K562 (cell line): ENCODE measurements around the gene PIK3R5. TPM values are rescaled to one million over a fixed set of nuclear protein-coding genes. Genes with fewer than 3 reads are reported as not detected.

ENCODE experiments used
- ATAC-seq: fragments of 200-7000 bp; cut with Tn5 transposase; 3 replicates; pipeline ENCODE4 v1.9.1; 2020; ENCODE audit warnings: moderate library complexity
- BruUV-seq: library from RNA; stranded (reverse); fragments of 400-500 nt; replicated peaks from 2 replicates; lab custom pipeline; 2021; lab: Mats Ljungman, UMichigan
- CTCF ChIA-PET: fragments of 300-600 bp; formaldehyde crosslinking; extraction: SDS; loops from one replicate; lab custom pipeline; 2021; ENCODE audit warnings: low intra/inter-chr PET ratio; lab: Yijun Ruan, JAX
- POLR2A ChIA-PET: fragments of 300-600, 350-650 bp; sonication (Branson Sonifier 250); formaldehyde crosslinking; extraction: SDS; loops from one replicate; lab custom pipeline; 2021; ENCODE audit warnings: antibody characterized with exemption, inconsistent platforms; lab: Yijun Ruan, JAX
- DNase-seq, 4 experiments: peaks; one replicate each; pipeline versions ENCODE4 v3.0.0 to v3.0.0-alpha.2; 2011 to 2018; ENCODE audit warnings: low spot score in 3 of 4, mixed read lengths in 3 of 4; ENCODE audit errors: extremely low read depth in 1 of 4
- FAIRE-seq: peaks from 2 replicates; lab custom pipeline; 2011; peaks lifted over from hg19 to GRCh38; lab: Jason Lieb, UNC
- H2AFZ ChIP-seq: 2 replicates; pipeline ENCODE4 v1.6.0; 2011; ENCODE audit warnings: low read depth, low read length, control low read depth, inconsistent platforms
- H3K27ac ChIP-seq: fragments of 200-600 bp; 3 replicates; pipeline ENCODE4 v1.8.0; 2011; ENCODE audit warnings: low read depth, mild to moderate bottlenecking, control low read depth, inconsistent platforms, low read length, moderate library complexity, mixed read lengths; ENCODE audit errors: extremely low read depth
- H3K27me3 ChIP-seq, 2 experiments: fragments of 300-600 bp in 1 of 2; 2 replicates in 1 of 2; 3 replicates in 1 of 2; pipeline versions ENCODE4 v1.6.0 to v1.8.0; 2011; ENCODE audit warnings: inconsistent platforms in 2 of 2, low read length in 2 of 2, mild to moderate bottlenecking in 1 of 2, mixed read lengths in 1 of 2, moderate library complexity in 1 of 2; ENCODE audit not compliant: control insufficient read depth in 2 of 2, insufficient read depth in 2 of 2
- H3K36me3 ChIP-seq: fragments of 300-600 bp; 3 replicates; pipeline ENCODE4 v1.8.0; 2011; ENCODE audit warnings: mild to moderate bottlenecking, low read length, inconsistent platforms; ENCODE audit not compliant: control insufficient read depth, insufficient read depth
- H3K4me1 ChIP-seq, 2 experiments: fragments of 200-600 bp in 1 of 2; replicated peaks in 1 of 2; 2 replicates in 1 of 2; 3 replicates in 1 of 2; pipeline versions ENCODE4 v1.5.1 to v1.8.0; 2011; ENCODE audit warnings: inconsistent platforms in 2 of 2, low read length in 2 of 2, mild to moderate bottlenecking in 1 of 2, mixed read lengths in 1 of 2, moderate library complexity in 1 of 2; ENCODE audit not compliant: control insufficient read depth in 2 of 2, insufficient read depth in 2 of 2
- H3K4me2 ChIP-seq: 2 replicates; pipeline ENCODE4 v1.6.1; 2011; ENCODE audit warnings: low read length, control low read depth, inconsistent platforms, mixed read lengths; ENCODE audit not compliant: insufficient read depth
- H3K4me3 ChIP-seq: fragments of 200-600 bp; sonication (generic), shearing (Covaris generic); 2 replicates; pipeline ENCODE4 v1.5.1; 2016; ENCODE audit warnings: control low read depth, inconsistent platforms
- H3K79me2 ChIP-seq: fragments of 200-600 bp; 3 replicates; pipeline ENCODE4 v1.8.0; 2011; ENCODE audit warnings: low read length, inconsistent platforms; ENCODE audit not compliant: control insufficient read depth, insufficient read depth
- H3K9ac ChIP-seq, 2 experiments: 2 replicates each; pipeline versions ENCODE4 v1.6.0 to v1.6.1; 2011; ENCODE audit warnings: low read depth in 2 of 2, low read length in 2 of 2, control low read depth in 1 of 2, inconsistent platforms in 1 of 2, mild to moderate bottlenecking in 1 of 2, mixed read lengths in 1 of 2; ENCODE audit not compliant: insufficient read depth in 1 of 2
- H3K9me1 ChIP-seq: one replicate; pipeline ENCODE4 v1.6.0; 2011; ENCODE audit warnings: inconsistent platforms, mild to moderate bottlenecking, low read length, moderate library complexity; ENCODE audit not compliant: control insufficient read depth, insufficient read depth
- H3K9me3 ChIP-seq: replicated peaks from 2 replicates; pipeline ENCODE4 v1.5.1; 2011; ENCODE audit warnings: low read depth, low read length, inconsistent platforms; ENCODE audit not compliant: control insufficient read depth, insufficient read depth
- H4K20me1 ChIP-seq: replicated peaks from 2 replicates; pipeline ENCODE4 v1.6.1; 2011; ENCODE audit warnings: low read length, inconsistent platforms, mixed read lengths; ENCODE audit not compliant: control insufficient read depth, insufficient read depth
- HNRNPLL ChIP-seq: fragments of 200-400 bp; formaldehyde crosslinking; IDR thresholded peaks from 2 replicates; pipeline ENCODE4 v1.6.1; 2017; ENCODE audit warnings: low read length, low read depth, mild to moderate bottlenecking; ENCODE audit not compliant: poor library complexity, severe bottlenecking
- RBFOX2 ChIP-seq: fragments of 200-400 bp; formaldehyde crosslinking; IDR thresholded peaks from 2 replicates; pipeline ENCODE4 v1.6.1; 2017; ENCODE audit warnings: low read depth, mild to moderate bottlenecking, low read length, moderate library complexity
- SFPQ ChIP-seq: fragments of 200-400 bp; formaldehyde crosslinking; IDR thresholded peaks from 2 replicates; pipeline ENCODE4 v1.6.1; 2017; ENCODE audit warnings: mild to moderate bottlenecking, low read depth, low read length, moderate library complexity
- WGBS: fragments of 100-300 bp; shearing (Covaris generic); methylation state at CpG from one replicate; pipeline ENCODE4 v1.1.6; 2016; ENCODE audit warnings: low coverage, mixed read lengths; ENCODE audit not compliant: insufficient coverage; ENCODE audit errors: missing lambda C conversion rate; 5-methylcytosine and 5-hydroxymethylcytosine counted together
- in situ Hi-C: fragments of 300-500 bp; cut with MboI; formaldehyde crosslinking; loops from 4 replicates; pipeline ENCODE4 v1.15.0; 2018; ENCODE audit warnings: inconsistent platforms, mixed read lengths
- intact Hi-C: fragments of 100-400 bp; cut with micrococcal nuclease; formaldehyde crosslinking; loops from 2 replicates; pipeline ENCODE4 v1.14.2; 2022
- polyA plus RNA-seq, 8 experiments: library from polyadenylated mRNA; depleted of rRNA in 4 of 8; stranded (reverse) in 5 of 8; unstranded in 3 of 8; fragments of >200 nt; fragmentation: Nextera tagmentation in 2 of 8; fragmentation: Illumina TruSeq in 1 of 8; extraction: Ambion mirVana in 2 of 8; extraction: Trizol in 1 of 8; gene quantifications; 2 replicates each; pipeline versions ENCODE4 v1.2.1 to v1.2.3, GENCODE V29; 2011 to 2014; ENCODE audit warnings: inconsistent platforms in 1 of 8, missing spikeins in 1 of 8
- total RNA-seq, 7 experiments: library from RNA; depleted of rRNA in 6 of 7; stranded (reverse); fragments of >200 nt in 6 of 7; fragmentation: Illumina TruSeq in 2 of 7; extraction: Trizol in 2 of 7; gene quantifications; 2 replicates each; pipeline versions ENCODE4 v1.2.1 to v1.2.3, GENCODE V29; 2011 to 2021; ENCODE audit warnings: low replicate concordance in 1 of 7

PIK3R5 gene
- total and polyA plus RNA-seq, 9 of the 15 experiments (the other 6 are each of a cell fraction or from before 2014, with no cell fraction given), result 0.01 to 0.38 TPM; not detected in 7

GRCh38 chr17:9004132-9004960 is 38.8 kb upstream of the PIK3R5 start:
- no peak overlapping the region for H3K9ac ChIP-seq
- H2AFZ ChIP-seq, result no peak overlapping the region
- H3K9me3 ChIP-seq, result no peaks in the 10 kb centered on the region
- H3K79me2 ChIP-seq, result no peaks in the 10 kb centered on the region
- no TSS peak for BruUV-seq
- no peaks in the 10 kb centered on the region for H4K20me1 ChIP-seq
- no peak overlapping the region for H3K27ac ChIP-seq
- no peak overlapping the region for H3K4me2 ChIP-seq
- ChIA-PET POLR2A (no interaction called here), CTCF (no interaction called here)
- no peak for TF ChIP-seq HNRNPLL
- no peak for TF ChIP-seq RBFOX2
- DNase-seq (no peak), ATAC-seq (no peak), FAIRE-seq (no peak)
- H3K36me3 ChIP-seq, result no peaks in the 10 kb centered on the region
- peaks cover 0 to 21% of the 10 kb centered on the region in 2 experiments; a peak in 2 of 5 replicates for H3K27me3 ChIP-seq
- H3K9me1 ChIP-seq, result no peaks in the 10 kb centered on the region
- no peak overlapping the region for H3K4me3 ChIP-seq
- in situ Hi-C loops (no loop called here), intact Hi-C loops (no loop called here)
- 25% methylated on average over 30 of the region's 58 CpGs for WGBS
- no peaks in the 10 kb centered on the region for H3K4me1 ChIP-seq

GRCh38 chr17:9003355-9004131 is 38.0 kb upstream of the PIK3R5 start:
- ChIA-PET CTCF (no interaction called here), POLR2A (no interaction called here)
- H3K79me2 ChIP-seq, result no peaks in the 10 kb centered on the region
- DNase-seq, result no peak
- in situ Hi-C loops, result no loop called here
- no peak for TF ChIP-seq SFPQ
- no peak overlapping the region for H3K4me3 ChIP-seq
- H3K9me3 ChIP-seq, result no peaks in the 10 kb centered on the region
- ATAC-seq, result no peak
- intact Hi-C loops, result no loop called here
- FAIRE-seq, result no peak
- WGBS, result 33% methylated on average over 7 of the region's 90 CpGs
- H3K9me1 ChIP-seq, result no peaks in the 10 kb centered on the region
- H3K4me2 ChIP-seq, result no peak overlapping the region
- H2AFZ ChIP-seq, result no peak overlapping the region
- BruUV-seq, result no TSS peak
- H3K36me3 ChIP-seq, result no peaks in the 10 kb centered on the region
- H3K9ac ChIP-seq, result no peak overlapping the region
- H3K27ac ChIP-seq, result no peak overlapping the region
- peaks cover 0 to 21% of the 10 kb centered on the region in 2 experiments; a peak in 2 of 5 replicates for H3K27me3 ChIP-seq
- no peaks in the 10 kb centered on the region for H4K20me1 ChIP-seq
- H3K4me1 ChIP-seq, result no peaks in the 10 kb centered on the region
